Measurements from ENCODE around the gene PLEKHM1.
"Not testable (repeated sequence)": the region's sequence is repeated elsewhere in the genome, so short reads cannot be mapped to it uniquely, and the experiment has no call there.

Gene PLEKHM1

DNA sequence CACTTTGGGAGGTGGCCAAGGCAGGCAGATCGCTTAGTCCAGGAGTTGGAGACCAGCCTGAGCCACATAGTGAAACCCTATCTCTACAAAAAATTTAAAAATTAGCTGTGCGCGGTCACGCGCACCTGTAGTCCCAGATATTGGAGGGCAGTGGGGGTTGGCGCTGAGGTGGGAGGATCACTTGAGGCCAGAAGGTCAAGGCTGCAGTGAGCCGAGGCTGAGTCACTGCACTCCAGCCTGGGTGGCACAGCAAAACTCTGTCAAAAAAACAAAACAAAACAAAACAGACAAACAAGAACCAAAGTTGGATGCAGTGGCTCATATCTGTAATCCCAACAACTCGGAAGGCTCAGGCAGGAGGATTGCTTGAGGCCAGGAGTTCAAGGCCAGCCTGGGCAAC, 6.9 kb upstream of the PLEKHM1 start:
- no CpG with 5 or more reads among the region's 8 CpGs for WGBS (ENCODE audit: extremely low coverage, insufficient coverage, insufficient read length)

DNA sequence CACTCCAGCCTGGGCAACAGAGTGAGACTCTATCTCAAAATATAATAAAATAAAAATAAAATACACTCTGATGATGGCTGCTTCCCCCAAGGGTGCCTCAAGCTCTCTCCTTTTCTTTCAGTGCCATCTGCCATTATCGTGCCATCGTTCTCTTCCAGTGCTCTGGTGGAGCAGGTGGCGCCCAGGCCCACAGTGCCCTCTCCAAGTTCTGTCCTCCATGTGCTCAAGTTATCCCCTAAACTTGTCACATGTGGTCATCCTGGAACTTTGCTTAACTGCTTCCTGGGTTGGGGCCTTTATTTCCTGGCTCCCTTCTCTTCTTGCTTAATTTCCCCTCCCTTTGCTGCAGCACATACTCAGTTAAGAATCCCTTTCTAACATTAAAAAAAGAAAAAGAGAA, 6.0 kb upstream of the PLEKHM1 start:
- not testable (repeated sequence) for H4K91ac ChIP-seq (ENCODE audit: low read depth, low read length); H2BK12ac ChIP-seq (ENCODE audit: low read length); H2AFZ ChIP-seq (ENCODE audit: insufficient read depth, low read length, poor library complexity); H3K79me2 ChIP-seq (ENCODE audit: control insufficient read depth, insufficient read depth, low read length, poor library complexity); H3K79me1 ChIP-seq (ENCODE audit: low read length); H4K12ac ChIP-seq (ENCODE audit: low read depth, low read length); H3K4me1 ChIP-seq (ENCODE audit: control insufficient read depth in 1 of 2, insufficient read depth in 2 of 2, low read length in 2 of 2); DNase-seq; H3K36me3 ChIP-seq (ENCODE audit: control insufficient read depth in 1 of 2, insufficient read depth in 2 of 2, low read length in 2 of 2); H3K4me3 ChIP-seq (ENCODE audit: low read depth, low read length); H3K27me3 ChIP-seq (ENCODE audit: insufficient read depth, low read length); H2BK120ac ChIP-seq (ENCODE audit: insufficient read depth, low read length, poor library complexity); H3K4ac ChIP-seq (ENCODE audit: low read depth, low read length); H2BK5ac ChIP-seq (ENCODE audit: low read depth, low read length, poor library complexity); H2AK5ac ChIP-seq (ENCODE audit: low read length); H3K4me2 ChIP-seq (ENCODE audit: low read length); H3K27ac ChIP-seq (ENCODE audit: low read depth, low read length); H3K23ac ChIP-seq (ENCODE audit: low read length); H3K9ac ChIP-seq (ENCODE audit: low read length); H4K8ac ChIP-seq (ENCODE audit: low read depth, low read length); H3K18ac ChIP-seq (ENCODE audit: low read length); H3K14ac ChIP-seq (ENCODE audit: low read length); H3K9me3 ChIP-seq (ENCODE audit: insufficient read depth, low read depth, low read length)
- no CpG with 5 or more reads among the region's 3 CpGs for WGBS (ENCODE audit: extremely low coverage, insufficient coverage, insufficient read length)

More for the DNA sequence above, 6.9 kb upstream of the PLEKHM1 start:
- H3K4me1 ChIP-seq (ENCODE audit: control insufficient read depth in 1 of 2, insufficient read depth in 2 of 2, low read length in 2 of 2); H4K8ac ChIP-seq (ENCODE audit: low read depth, low read length); H4K12ac ChIP-seq (ENCODE audit: low read depth, low read length); H3K27me3 ChIP-seq (ENCODE audit: insufficient read depth, low read length); H2BK5ac ChIP-seq (ENCODE audit: low read depth, low read length, poor library complexity); H3K4me3 ChIP-seq (ENCODE audit: low read depth, low read length); H3K79me1 ChIP-seq (ENCODE audit: low read length); H2AFZ ChIP-seq (ENCODE audit: insufficient read depth, low read length, poor library complexity); H3K14ac ChIP-seq (ENCODE audit: low read length); H3K4me2 ChIP-seq (ENCODE audit: low read length); H3K79me2 ChIP-seq (ENCODE audit: control insufficient read depth, insufficient read depth, low read length, poor library complexity); H2BK120ac ChIP-seq (ENCODE audit: insufficient read depth, low read length, poor library complexity); H3K27ac ChIP-seq (ENCODE audit: low read depth, low read length); DNase-seq; H3K9me3 ChIP-seq (ENCODE audit: insufficient read depth, low read depth, low read length); H3K4ac ChIP-seq (ENCODE audit: low read depth, low read length); H3K9ac ChIP-seq (ENCODE audit: low read length); H3K36me3 ChIP-seq (ENCODE audit: control insufficient read depth in 1 of 2, insufficient read depth in 2 of 2, low read length in 2 of 2); H3K18ac ChIP-seq (ENCODE audit: low read length); H3K23ac ChIP-seq (ENCODE audit: low read length); H2AK5ac ChIP-seq (ENCODE audit: low read length); H4K91ac ChIP-seq (ENCODE audit: low read depth, low read length); H2BK12ac ChIP-seq (ENCODE audit: low read length): not testable (repeated sequence)

DNA sequence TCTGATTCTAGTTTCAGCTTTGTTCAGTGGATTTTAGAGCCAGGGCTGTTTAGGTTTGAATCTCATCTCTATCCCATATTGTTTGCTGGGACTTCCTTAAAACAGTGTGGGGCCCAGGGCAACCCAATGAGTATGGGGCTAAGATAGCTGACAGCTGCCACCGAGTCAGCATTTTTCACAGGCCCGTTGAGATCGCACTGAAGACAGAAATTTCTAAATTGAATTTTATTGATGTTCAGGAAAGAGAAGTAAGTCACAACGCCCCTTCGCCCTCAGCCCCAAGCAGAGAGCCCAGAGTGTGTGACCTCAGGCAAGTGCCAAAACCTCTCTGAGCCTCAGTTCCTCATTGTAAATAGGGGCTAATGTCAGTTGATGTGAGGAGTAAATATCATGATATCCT, 4.0 kb upstream of the PLEKHM1 start:
- H3K18ac ChIP-seq (ENCODE audit: low read length); DNase-seq; H2BK5ac ChIP-seq (ENCODE audit: low read depth, low read length, poor library complexity); H3K9ac ChIP-seq (ENCODE audit: low read length); H4K8ac ChIP-seq (ENCODE audit: low read depth, low read length); H3K4me2 ChIP-seq (ENCODE audit: low read length); H3K9me3 ChIP-seq (ENCODE audit: insufficient read depth, low read depth, low read length); H3K4ac ChIP-seq (ENCODE audit: low read depth, low read length); H2AFZ ChIP-seq (ENCODE audit: insufficient read depth, low read length, poor library complexity); H3K27ac ChIP-seq (ENCODE audit: low read depth, low read length); H3K14ac ChIP-seq (ENCODE audit: low read length); H3K4me1 ChIP-seq (ENCODE audit: control insufficient read depth in 1 of 2, insufficient read depth in 2 of 2, low read length in 2 of 2); H3K79me1 ChIP-seq (ENCODE audit: low read length); H2AK5ac ChIP-seq (ENCODE audit: low read length); H3K36me3 ChIP-seq (ENCODE audit: control insufficient read depth in 1 of 2, insufficient read depth in 2 of 2, low read length in 2 of 2); H3K23ac ChIP-seq (ENCODE audit: low read length); H2BK12ac ChIP-seq (ENCODE audit: low read length); H3K27me3 ChIP-seq (ENCODE audit: insufficient read depth, low read length); H3K4me3 ChIP-seq (ENCODE audit: low read depth, low read length); H4K91ac ChIP-seq (ENCODE audit: low read depth, low read length); H2BK120ac ChIP-seq (ENCODE audit: insufficient read depth, low read length, poor library complexity); H4K12ac ChIP-seq (ENCODE audit: low read depth, low read length); H3K79me2 ChIP-seq (ENCODE audit: control insufficient read depth, insufficient read depth, low read length, poor library complexity): not testable (repeated sequence)
- no CpG with 5 or more reads among the region's 5 CpGs for WGBS (ENCODE audit: extremely low coverage, insufficient coverage, insufficient read length)

DNA sequence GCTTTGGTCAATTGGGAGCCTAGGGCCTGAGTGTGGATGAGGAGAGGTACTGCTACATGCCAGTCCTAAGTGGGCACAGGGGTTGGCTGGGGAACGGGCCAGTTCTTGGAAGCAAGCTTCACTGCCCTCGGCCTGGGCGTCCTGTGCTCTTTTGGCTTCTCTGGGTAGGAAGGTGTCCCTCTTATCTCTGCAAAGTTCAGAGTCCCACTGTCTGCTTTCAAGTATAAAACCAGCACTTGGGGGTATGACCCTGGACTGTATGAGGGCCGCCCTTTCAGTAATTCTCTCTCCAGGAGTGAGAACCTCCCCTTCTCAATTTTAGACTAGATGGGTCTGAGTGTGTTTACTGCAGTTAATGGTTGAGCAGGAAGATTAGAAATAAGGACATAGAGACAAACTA, 1.6 kb upstream of the PLEKHM1 start:
- H3K79me1 ChIP-seq (ENCODE audit: low read length); H3K14ac ChIP-seq (ENCODE audit: low read length); H3K18ac ChIP-seq (ENCODE audit: low read length); H2BK5ac ChIP-seq (ENCODE audit: low read depth, low read length, poor library complexity); H3K9ac ChIP-seq (ENCODE audit: low read length); H2BK120ac ChIP-seq (ENCODE audit: insufficient read depth, low read length, poor library complexity); H3K79me2 ChIP-seq (ENCODE audit: control insufficient read depth, insufficient read depth, low read length, poor library complexity); H3K9me3 ChIP-seq (ENCODE audit: insufficient read depth, low read depth, low read length); DNase-seq; H3K4me2 ChIP-seq (ENCODE audit: low read length); H3K27ac ChIP-seq (ENCODE audit: low read depth, low read length); H3K4me3 ChIP-seq (ENCODE audit: low read depth, low read length); H4K12ac ChIP-seq (ENCODE audit: low read depth, low read length); H3K4ac ChIP-seq (ENCODE audit: low read depth, low read length); H2AK5ac ChIP-seq (ENCODE audit: low read length); H3K27me3 ChIP-seq (ENCODE audit: insufficient read depth, low read length); H3K23ac ChIP-seq (ENCODE audit: low read length); H4K91ac ChIP-seq (ENCODE audit: low read depth, low read length); H3K36me3 ChIP-seq (ENCODE audit: control insufficient read depth in 1 of 2, insufficient read depth in 2 of 2, low read length in 2 of 2); H2AFZ ChIP-seq (ENCODE audit: insufficient read depth, low read length, poor library complexity); H4K8ac ChIP-seq (ENCODE audit: low read depth, low read length); H2BK12ac ChIP-seq (ENCODE audit: low read length); H3K4me1 ChIP-seq (ENCODE audit: control insufficient read depth in 1 of 2, insufficient read depth in 2 of 2, low read length in 2 of 2): not testable (repeated sequence)
- WGBS (ENCODE audit: extremely low coverage, insufficient coverage, insufficient read length), result no CpG with 5 or more reads among the region's 4 CpGs

Measured in trophoblast cell (in vitro differentiated cells and primary cell).